ENCODE data around the gene AP5S1.
"Not testable (repeated sequence)": the region's sequence is repeated elsewhere in the genome, so short reads cannot be mapped to it uniquely, and the experiment has no call there.

Gene AP5S1

DNA sequence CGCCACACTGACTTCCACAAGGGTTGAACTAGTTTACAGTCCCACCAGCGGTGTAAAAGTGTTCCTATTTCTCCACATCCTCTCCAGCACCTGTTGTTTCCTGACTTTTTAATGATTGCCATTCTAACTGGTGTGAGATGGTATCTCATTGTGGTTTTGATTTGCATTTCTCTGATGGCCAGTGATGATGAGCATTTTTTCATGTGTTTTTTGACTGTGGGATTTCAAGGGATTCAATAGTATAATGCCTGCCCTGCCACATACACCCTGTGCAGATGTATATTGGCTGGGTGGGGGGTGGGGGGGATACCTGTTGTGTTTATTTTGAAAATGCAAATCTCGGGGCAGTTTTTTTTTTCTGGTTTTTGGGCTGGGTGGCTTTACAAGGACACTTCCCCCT is 26.2 kb upstream of the AP5S1 start:
- not testable (repeated sequence) for DNase-seq

- DNase-seq: no peak
Observed at GRCh38 chr20:3794701-3795420, 25.5 kb upstream of the AP5S1 start.

- DNase-seq: peak; percentile 89
Observed at GRCh38 chr20:3795511-3796468, 24.6 kb upstream of the AP5S1 start, which contains the start of gene CDC25B. Gene CDC25B (plus strand): TSS chr20:3796310. CDS start chr20:3796532, 222 bp downstream.

DNA sequence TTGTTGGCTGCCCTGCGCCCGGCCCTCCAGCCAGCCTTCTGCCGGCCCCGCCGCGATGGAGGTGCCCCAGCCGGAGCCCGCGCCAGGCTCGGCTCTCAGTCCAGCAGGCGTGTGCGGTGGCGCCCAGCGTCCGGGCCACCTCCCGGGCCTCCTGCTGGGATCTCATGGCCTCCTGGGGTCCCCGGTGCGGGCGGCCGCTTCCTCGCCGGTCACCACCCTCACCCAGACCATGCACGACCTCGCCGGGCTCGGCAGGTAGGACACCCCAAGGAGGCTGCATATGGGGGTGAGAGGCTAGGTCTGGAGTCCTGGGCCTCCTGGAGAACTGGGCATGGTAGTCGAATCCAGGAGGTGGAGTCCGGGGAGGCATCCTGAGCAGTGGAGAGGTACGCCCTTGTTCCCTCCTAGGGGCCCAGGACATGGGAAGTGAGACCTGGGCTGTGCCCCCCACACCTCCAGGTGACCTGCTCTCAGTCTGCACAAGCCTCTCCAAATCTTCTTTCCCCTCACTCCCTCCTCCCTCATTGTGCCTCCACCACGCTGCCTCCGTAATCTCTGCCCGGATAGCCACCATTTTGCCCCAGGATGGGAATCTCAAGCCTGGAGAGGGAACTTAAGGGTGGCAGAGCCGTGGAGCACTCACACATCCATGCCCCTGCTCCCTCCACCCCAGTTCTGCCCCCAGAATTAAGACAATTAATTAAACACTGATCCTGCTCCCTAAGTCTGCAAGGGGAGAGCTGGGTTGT is 23.7 kb upstream of the AP5S1 start:
- no peak for DNase-seq

GRCh38 chr20:3797226-3797545 is 23.2 kb upstream of the AP5S1 start:
- DNase-seq: no peak

DNA sequence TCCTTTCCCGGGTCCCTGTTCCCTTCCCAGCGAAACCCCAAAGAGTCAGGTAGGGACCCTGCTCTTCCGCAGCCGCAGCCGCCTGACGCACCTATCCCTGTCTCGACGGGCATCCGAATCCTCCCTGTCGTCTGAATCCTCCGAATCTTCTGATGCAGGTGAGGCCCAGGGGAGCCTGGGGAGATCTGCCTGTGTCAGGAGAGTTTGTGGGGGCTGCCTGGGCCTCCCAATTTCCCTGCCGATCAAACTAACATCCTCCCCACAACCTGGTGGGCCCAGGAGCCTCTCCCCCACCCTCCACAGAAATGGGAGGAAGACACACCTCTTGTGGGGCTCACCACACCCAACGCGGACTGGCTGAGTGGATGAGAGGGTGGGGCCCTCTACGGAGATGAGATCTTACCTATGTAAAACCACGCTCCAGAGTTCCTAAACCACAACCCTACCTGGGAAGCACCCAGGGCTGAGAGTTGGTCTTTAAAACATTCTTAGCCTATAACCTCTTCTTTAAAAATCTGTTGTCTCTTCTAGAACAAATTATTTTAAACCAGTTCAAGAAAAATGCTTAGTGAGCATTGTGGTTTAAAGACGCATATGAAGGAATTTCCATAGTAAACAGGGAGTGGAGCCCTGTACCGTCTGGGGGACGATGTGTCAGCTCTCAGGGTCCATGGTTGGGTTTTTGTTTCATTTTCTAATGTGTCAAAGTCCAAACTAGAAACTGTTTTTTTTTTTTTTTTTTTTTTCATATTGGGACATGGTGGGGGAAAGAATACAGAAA is 22.6 kb upstream of the AP5S1 start:
- DNase-seq: peak; percentile 39

- DNase-seq: no peak
Observed at GRCh38 chr20:3798373-3798768, 22.0 kb upstream of the AP5S1 start.

DNA sequence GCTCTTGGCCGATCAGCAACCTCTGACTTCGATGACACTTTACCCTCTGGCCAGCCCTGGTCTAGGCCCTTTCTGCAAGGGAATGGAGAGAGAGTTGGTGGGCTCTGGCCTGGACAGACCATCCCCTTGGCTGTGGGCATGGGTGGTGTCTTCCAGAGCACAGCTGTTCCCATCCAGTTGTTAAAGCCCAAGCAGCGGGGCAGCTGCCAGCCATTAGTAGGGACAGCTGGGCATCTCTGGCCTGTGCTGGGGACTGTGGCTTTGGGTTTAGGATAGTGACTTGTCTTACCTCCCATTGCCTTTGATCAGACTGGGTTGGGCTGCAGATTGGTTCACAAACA is 21.5 kb upstream of the AP5S1 start:
- no peak for DNase-seq

- DNase-seq: no peak
Observed at GRCh38 chr20:3800256-3800877, 20.0 kb upstream of the AP5S1 start.

DNA sequence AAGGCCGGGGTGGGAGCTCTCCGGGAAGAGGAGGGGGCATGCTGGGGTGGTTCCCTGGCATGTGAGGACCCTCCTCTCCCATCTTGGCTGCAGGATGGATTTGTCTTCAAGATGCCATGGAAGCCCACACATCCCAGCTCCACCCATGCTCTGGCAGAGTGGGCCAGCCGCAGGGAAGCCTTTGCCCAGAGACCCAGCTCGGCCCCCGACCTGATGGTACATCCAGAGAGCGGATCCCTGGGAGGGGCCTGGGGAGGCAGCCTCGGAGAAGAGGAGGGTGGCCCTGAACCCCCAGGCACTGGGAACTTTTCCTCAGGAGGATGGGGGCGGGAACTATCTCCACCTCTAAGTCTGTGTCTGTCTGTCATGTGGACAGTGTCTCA is 19.5 kb upstream of the AP5S1 start:
- DNase-seq: no peak

GRCh38 chr20:3801299-3801698 is 19.0 kb upstream of the AP5S1 start:
- DNase-seq: no peak

GRCh38 chr20:3801846-3802245 is 18.5 kb upstream of the AP5S1 start:
- DNase-seq: no peak

DNA sequence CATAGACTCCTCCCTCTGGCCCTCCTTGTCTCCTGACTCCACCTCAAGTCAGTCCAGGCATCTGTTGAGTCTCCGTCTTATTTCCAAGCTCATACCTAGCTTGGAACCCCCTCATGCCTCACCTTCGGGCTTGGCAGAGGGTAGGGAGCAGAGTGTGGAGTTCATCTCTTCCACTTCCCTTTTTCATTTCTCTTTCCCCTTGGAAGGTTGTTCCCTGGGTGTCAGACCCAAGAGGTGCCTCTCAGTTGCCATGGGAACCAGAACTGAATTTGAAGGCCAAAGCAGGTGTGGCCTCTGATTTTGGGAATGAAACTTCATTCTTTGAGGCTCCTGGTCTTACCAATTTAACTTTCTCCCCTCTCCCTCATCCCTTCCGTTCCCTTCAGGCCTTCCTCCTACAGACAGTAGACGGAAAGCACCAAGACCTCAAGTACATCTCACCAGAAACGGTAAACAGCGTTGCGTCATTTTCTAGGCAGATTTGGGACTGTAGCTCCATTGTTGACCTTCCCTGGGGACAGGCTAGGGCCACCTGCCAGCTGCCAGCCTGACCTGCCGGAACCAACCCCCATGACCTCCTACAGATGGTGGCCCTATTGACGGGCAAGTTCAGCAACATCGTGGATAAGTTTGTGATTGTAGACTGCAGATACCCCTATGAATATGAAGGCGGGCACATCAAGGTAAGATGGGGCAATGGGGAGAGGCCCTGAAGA is 17.7 kb upstream of the AP5S1 start:
- DNase-seq: no peak

DNA sequence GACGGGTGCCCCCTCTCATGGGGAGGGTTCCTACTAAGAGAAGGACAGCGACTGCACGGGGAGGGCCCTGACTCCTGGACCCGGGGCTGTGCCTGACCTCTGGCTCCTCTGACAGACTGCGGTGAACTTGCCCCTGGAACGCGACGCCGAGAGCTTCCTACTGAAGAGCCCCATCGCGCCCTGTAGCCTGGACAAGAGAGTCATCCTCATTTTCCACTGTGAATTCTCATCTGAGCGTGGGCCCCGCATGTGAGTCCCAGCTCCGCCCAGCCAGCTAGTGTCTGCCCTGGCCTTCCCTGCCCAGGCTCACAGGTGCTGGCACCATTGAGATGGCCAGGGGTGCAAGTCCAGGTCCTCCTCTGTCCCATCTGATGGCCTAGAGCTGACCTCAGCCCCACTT is 17.1 kb upstream of the AP5S1 start:
- DNase-seq: no peak

- DNase-seq: no peak
Observed at GRCh38 chr20:3803854-3804253, 16.5 kb upstream of the AP5S1 start.

GRCh38 chr20:3804254-3804751 is 16.0 kb upstream of the AP5S1 start:
- no peak for DNase-seq

- no peak for DNase-seq
Observed at GRCh38 chr20:3804781-3805180, 15.6 kb upstream of the AP5S1 start.

GRCh38 chr20:3808544-3808943 is 11.8 kb upstream of the AP5S1 start:
- no peak for DNase-seq

GRCh38 chr20:3811467-3812258 is 8.7 kb upstream of the AP5S1 start:
- peak; percentile 96 for DNase-seq

- no peak for DNase-seq
Observed at GRCh38 chr20:3812259-3812681, 8.1 kb upstream of the AP5S1 start.

Measured in hematopoietic multipotent progenitor cell treated with erythropoietin and hydrocortisone succinate and interleukin-3 and kit ligand, for 8 days (in vitro differentiated cells).